Breast epithelium (tissue), 3 donors: ENCODE measurements around the gene TAOK1.

Experiments used
- POLR2A ChIP-seq: fragments of 450-650 bp; IDR thresholded peaks from one replicate; pipeline ENCODE4 v1.6.1; 2016; ENCODE audit warnings: antibody characterized with exemption, mild to moderate bottlenecking, moderate library complexity
- TF ChIP-seq, protein P1 (sequence below), 3 donors: fragments of 450-650 bp; IDR thresholded peaks; one replicate each; pipeline ENCODE4 v1.5.1; 2016 to 2017; ENCODE audit warnings: antibody characterized with exemption in 3 of 3, mild to moderate bottlenecking in 3 of 3, moderate library complexity in 3 of 3

DNA sequence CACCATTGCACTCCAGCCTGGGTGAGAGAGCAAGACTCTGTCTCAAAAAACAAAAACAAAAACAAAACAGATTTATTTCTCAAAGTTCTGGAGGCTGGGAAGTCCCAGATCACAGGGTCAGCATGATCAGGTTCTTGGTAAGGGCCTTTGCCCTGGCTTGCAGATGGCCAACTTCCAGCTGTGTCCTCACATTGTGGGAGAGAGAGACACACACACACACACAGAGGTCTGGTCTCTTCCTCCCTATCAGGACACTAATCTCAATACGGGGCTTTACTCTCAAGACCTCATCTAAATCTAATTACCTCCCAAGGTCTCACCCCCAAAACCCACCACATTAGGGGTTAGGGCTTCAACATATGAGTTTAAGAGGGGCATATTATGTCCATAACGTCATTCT is 26.4 kb upstream of the TAOK1 start:
- TF ChIP-seq, protein P1, sequence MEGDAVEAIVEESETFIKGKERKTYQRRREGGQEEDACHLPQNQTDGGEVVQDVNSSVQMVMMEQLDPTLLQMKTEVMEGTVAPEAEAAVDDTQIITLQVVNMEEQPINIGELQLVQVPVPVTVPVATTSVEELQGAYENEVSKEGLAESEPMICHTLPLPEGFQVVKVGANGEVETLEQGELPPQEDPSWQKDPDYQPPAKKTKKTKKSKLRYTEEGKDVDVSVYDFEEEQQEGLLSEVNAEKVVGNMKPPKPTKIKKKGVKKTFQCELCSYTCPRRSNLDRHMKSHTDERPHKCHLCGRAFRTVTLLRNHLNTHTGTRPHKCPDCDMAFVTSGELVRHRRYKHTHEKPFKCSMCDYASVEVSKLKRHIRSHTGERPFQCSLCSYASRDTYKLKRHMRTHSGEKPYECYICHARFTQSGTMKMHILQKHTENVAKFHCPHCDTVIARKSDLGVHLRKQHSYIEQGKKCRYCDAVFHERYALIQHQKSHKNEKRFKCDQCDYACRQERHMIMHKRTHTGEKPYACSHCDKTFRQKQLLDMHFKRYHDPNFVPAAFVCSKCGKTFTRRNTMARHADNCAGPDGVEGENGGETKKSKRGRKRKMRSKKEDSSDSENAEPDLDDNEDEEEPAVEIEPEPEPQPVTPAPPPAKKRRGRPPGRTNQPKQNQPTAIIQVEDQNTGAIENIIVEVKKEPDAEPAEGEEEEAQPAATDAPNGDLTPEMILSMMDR (IDR thresholded peaks at IDR 0.05): no peak
- TF ChIP-seq POLR2A: no peak
